NT2/D1 (cell line): ENCODE measurements around the gene TRIAP1.

Source experiments
- DNase-seq: peaks from one replicate; pipeline ENCODE4 v3.0.0-alpha.2; 2011; ENCODE audit warnings: low read depth, low spot score
- H3K27me3 ChIP-seq: 2 replicates; pipeline ENCODE4 v1.6.0; 2011; ENCODE audit warnings: mild to moderate bottlenecking; ENCODE audit not compliant: insufficient read length, insufficient read depth
- H3K36me3 ChIP-seq: 2 replicates; pipeline ENCODE4 v1.6.1; 2011; ENCODE audit warnings: mild to moderate bottlenecking, low read length, mixed read lengths; ENCODE audit not compliant: insufficient read depth, insufficient read length
- H3K4me1 ChIP-seq: 2 replicates; pipeline ENCODE4 v1.5.1; 2011; ENCODE audit not compliant: insufficient read depth, insufficient read length
- H3K4me3 ChIP-seq: 2 replicates; pipeline ENCODE4 v1.5.1; 2011; ENCODE audit warnings: low read depth; ENCODE audit not compliant: insufficient read length
- H3K9ac ChIP-seq: 2 replicates; pipeline ENCODE4 v1.6.0; 2011; ENCODE audit warnings: low read depth; ENCODE audit not compliant: insufficient read length
- H3K9me3 ChIP-seq: 2 replicates; pipeline ENCODE4 v1.5.1; 2011; ENCODE audit warnings: mild to moderate bottlenecking, low read length; ENCODE audit not compliant: insufficient read depth
- SUZ12 ChIP-seq: IDR thresholded peaks from 2 replicates; pipeline ENCODE4 v1.6.1; 2011; ENCODE audit not compliant: insufficient read length, insufficient read depth; ENCODE audit errors: extremely low read depth
- YY1 ChIP-seq: IDR thresholded peaks from 2 replicates; pipeline ENCODE4 v1.6.1; 2011; ENCODE audit not compliant: insufficient read length, insufficient read depth
- ZNF274 ChIP-seq: IDR thresholded peaks from 2 replicates; pipeline ENCODE4 v1.6.1; 2011; ENCODE audit warnings: mild to moderate bottlenecking, low read depth, low read length

Gene TRIAP1

DNA sequence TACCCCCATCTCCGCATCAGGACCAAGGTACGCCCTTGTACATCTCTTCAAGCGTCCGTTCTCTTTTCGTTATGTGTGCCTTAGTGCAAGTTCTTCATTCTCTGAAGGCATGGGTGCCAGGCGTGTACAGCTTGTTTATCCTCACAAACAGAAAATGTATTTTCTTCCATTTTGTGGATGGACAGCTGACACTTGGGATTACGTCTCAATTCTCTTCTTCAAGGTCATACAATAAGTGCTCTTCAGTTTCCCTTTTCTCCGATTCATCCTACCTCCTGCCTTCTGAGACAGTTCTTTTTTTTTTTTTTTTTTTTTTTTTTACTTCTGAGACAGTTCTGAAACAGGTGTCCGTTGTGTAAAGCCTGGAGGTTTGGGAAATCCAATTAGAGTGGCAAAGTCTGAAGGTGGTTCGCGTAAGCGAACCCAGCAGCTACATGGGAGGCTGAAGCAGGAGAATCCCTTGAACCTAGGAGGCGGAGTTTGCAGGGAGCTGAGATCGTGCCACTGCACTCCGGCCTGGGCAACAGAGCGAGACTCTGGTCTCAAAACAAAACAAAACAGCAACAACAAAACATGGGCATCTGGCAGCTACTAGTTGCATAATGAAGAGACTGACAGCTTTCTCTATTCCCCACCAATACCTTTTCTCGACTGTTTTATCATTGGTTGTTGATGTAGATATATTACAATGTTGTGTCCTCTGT lies 7.5 kb downstream of the TRIAP1 start:
- H3K27me3 ChIP-seq: no peaks in the 10 kb centered on the region
- H3K4me1 ChIP-seq: peaks cover 4% of the 10 kb centered on the region
- TF ChIP-seq YY1 (no peak), SUZ12 (no peak), ZNF274 (no peak)
- no peaks in the 10 kb centered on the region for H3K9me3 ChIP-seq
- H3K4me3 ChIP-seq: peak overlapping the region; percentile 86
- peaks cover 44% of the 10 kb centered on the region for H3K36me3 ChIP-seq
- peak overlapping the region; percentile 95 for H3K9ac ChIP-seq
- no peak for DNase-seq

DNA sequence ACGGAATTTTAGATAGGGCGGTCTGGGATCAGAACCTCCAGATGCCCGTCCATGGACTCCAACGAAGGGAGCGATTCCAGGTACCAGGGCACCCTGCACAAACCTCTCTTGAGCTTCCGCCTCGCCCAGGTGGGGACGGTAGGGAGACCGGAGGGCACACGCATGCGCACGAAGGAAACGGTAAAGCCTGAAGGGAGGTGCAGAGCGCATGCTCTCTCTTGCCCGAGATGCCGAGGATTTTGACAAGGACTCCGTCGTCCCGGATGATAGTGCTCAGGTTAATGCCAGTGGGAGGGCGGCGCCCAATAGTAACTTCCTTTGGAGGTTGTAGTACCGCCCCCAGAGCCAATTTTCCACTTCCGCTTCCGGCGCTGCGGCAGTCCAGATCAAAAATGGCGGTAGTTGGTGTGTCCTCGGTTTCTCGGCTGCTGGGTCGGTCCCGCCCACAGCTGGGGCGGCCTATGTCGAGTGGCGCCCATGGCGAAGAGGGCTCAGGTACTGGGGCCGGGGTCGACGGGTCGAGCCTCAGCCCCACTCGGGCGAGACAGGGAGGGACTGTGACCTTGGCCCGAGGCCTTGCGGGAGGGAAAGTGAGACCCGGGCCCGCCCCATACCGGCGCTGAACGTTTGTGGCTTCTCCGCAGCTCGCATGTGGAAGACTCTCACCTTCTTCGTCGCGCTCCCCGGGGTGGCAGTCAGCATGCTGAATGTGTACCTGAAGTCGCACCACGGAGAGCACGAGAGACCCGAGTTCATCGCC lies 8.3 kb downstream of the TRIAP1 start, which contains the start of gene COX6A1:
COX6A1 (plus strand) TSS at position 379 of the 760 bp plus-strand sequence; CDS start at position 393, 14 bp downstream.
- DNase-seq: peak; percentile 99
- no peaks in the 10 kb centered on the region for H3K27me3 ChIP-seq
- peak within 1 kb of the TSS; percentile 86 for H3K4me3 ChIP-seq
- no peaks in the 10 kb centered on the region for H3K9me3 ChIP-seq
- peak within 1 kb of the TSS; percentile 95 for H3K9ac ChIP-seq
- peaks cover 36% of the 10 kb centered on the region for H3K36me3 ChIP-seq
- peak; percentile 88 for TF ChIP-seq YY1
- TF ChIP-seq ZNF274: no peak
- H3K4me1 ChIP-seq: peaks cover 4% of the 10 kb centered on the region

DNA sequence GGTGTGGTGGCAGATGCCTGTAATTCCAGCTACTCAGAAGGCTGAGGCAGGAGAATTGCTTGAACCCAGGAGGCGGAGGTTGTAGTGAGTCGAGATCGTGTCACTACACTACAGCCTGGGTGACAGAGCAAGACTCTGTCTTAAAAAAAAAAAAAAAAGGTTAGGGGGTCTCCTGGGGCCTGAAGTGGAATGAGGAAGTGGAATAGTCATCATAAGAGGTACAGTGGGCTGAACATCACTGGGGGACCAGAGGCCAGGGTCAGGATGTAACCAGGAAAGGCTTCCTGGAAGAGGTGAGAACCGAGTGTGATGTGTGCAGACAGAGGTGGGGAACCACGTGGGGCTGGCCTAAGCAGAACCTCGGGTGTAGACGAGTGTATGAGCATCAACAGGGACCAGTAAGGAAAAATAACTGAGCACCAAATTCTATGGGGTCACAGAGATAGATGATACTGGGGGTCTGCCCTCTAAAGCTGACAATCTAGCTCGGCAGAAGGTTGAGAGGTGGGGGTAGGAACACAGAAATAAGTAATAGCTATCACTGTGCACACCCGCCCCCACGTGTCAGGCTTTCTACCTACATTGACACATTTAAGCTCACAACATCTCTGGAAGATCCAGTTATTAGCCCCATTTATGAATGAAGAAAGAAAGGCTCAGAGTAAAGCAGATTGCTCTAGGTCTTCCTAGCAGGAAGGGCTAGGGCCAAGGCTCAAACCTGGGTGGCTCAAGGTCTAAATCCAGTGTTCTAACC lies 13.2 kb downstream of the TRIAP1 start:
- Histone ChIP-seq H3K9me3 (peaks cover 9% of the 10 kb centered on the region), H3K9ac (no peak overlapping the region), H3K4me1 (peaks cover 4% of the 10 kb centered on the region), H3K36me3 (no peaks in the 10 kb centered on the region), H3K4me3 (no peak overlapping the region), H3K27me3 (no peaks in the 10 kb centered on the region)
- DNase-seq: no peak
- no peak for TF ChIP-seq YY1

DNA sequence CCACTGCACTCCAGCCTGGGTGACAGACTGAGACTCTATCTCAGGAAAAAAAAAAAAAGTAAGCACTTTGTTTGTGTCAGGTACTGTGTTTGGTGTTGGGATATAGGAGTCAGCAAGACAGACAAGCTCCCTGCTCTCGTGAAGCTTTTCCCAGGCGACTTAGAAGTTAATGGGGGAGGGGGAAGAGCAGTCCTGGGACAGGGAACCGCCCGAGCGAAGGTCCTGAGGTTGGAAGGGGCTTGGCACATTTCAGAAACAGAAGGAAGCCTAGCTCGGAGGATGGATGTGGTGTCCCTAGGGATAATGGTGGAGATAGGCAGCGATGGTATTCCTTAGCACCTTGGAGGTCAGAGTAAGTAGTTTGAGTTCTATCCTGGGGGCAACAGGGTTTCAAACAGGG lies 16.8 kb downstream of the TRIAP1 start:
- H3K4me3 ChIP-seq: no peak overlapping the region
- TF ChIP-seq SUZ12 (no peak), ZNF274 (no peak), YY1 (no peak)
- no peaks in the 10 kb centered on the region for H3K4me1 ChIP-seq
- H3K9ac ChIP-seq: no peak overlapping the region
- H3K27me3 ChIP-seq: no peaks in the 10 kb centered on the region
- H3K36me3 ChIP-seq: no peaks in the 10 kb centered on the region
- no peak for DNase-seq
- peaks cover 9% of the 10 kb centered on the region for H3K9me3 ChIP-seq

DNA sequence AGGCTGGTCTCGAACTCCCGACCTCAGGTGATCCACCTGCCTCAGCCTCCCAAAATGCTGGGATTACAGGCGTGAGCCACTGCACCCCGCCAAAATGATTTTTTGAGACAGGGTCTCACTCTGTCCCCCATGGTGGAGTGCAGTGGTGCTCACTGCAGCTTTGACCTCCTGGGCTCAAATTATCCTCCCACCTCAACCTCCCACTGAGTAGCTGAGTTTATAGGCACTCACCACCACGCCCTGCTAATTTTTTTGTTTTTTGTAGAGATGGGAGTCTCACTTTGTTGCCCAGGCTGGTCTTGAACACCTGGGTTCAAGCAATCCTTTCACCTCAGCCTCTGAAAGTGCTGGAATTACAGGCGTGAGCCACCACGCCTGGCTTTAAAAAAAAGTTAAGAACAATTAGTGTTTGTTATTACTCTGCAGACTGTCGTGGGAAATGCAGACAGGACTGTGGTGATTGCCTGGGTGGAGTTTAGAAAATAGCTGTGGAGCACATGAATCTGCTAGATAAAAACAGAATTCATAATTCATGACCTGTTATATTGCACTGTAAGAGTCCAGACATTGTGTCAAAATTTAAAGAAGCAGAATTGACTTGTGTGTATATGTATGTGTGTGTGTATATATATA lies 17.5 kb downstream of the TRIAP1 start:
- peaks cover 9% of the 10 kb centered on the region for H3K9me3 ChIP-seq
- H3K9ac ChIP-seq: no peak overlapping the region
- H3K36me3 ChIP-seq: no peaks in the 10 kb centered on the region
- no peak overlapping the region for H3K4me3 ChIP-seq
- no peaks in the 10 kb centered on the region for H3K4me1 ChIP-seq
- DNase-seq: no peak
- no peak for TF ChIP-seq SUZ12
- TF ChIP-seq ZNF274: no peak
- no peak for TF ChIP-seq YY1
- H3K27me3 ChIP-seq: no peaks in the 10 kb centered on the region

DNA sequence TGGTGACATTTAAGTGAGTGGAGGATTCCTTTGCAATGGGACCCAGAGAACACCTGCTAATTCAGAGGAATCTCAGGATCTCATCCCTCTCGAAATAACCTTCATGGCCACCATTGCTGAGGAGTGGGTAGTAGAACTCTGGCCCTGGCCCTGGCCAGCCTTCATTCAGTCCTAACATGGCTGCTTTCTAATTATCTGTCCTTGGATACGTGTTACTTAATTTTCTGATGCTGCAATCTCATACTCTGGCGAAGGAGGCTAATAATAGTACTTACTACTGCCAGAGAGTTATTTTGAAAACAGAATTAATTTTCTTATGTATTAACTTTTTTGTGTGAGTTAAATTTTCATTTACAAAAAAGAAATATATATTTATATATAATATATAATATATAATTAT lies 20.4 kb downstream of the TRIAP1 start:
- no peak for TF ChIP-seq ZNF274
- TF ChIP-seq SUZ12: no peak
- TF ChIP-seq YY1: no peak
- Histone ChIP-seq H3K27me3 (no peaks in the 10 kb centered on the region), H3K9ac (no peak overlapping the region), H3K36me3 (no peaks in the 10 kb centered on the region), H3K9me3 (peaks cover 4% of the 10 kb centered on the region), H3K4me1 (peaks cover 2% of the 10 kb centered on the region), H3K4me3 (no peak overlapping the region)
- DNase-seq: no peak

DNA sequence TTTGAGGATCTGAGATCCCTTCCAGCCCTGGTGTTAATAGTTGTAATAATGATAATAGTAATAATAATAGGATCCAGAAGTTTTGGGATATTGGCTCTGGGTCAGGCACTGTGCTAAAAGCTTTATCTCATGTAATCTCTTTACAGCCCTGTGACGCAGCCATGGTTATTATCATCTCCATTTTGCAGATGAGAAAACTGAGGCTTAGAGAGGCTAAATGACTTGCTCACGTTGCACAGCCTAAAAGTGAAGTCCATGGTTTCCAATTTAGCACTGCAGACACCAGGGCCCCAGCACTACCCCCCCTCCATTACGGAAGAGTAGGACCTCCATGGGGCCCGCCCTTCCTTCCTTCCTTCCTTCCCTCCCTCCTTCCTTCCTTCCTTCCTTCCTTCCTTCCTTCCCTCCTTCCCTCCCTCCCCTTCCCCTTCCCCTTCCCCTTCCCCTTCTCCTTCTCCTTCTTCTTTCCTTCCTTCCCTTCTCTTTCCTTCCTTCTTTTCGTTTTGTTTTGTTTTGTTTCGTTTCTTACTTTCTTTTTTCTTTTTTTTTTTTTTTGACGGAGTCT lies 23.2 kb downstream of the TRIAP1 start:
- H3K27me3 ChIP-seq: no peaks in the 10 kb centered on the region
- H3K9ac ChIP-seq: no peak overlapping the region
- H3K4me1 ChIP-seq: peaks cover 2% of the 10 kb centered on the region
- no peaks in the 10 kb centered on the region for H3K36me3 ChIP-seq
- TF ChIP-seq ZNF274: no peak
- no peak for TF ChIP-seq SUZ12
- TF ChIP-seq YY1: no peak
- no peak for DNase-seq
- no peak overlapping the region for H3K4me3 ChIP-seq
- no peaks in the 10 kb centered on the region for H3K9me3 ChIP-seq
